VCaP (cell line): ENCODE results near the gene ARHGEF12.

Experiments used
- H3K27ac ChIP-seq: fragments of 450-650 bp; 2 replicates; pipeline ENCODE4 v1.5.1; 2017
- TF ChIP-seq, protein P1 (sequence below): fragments of 450-650 bp; conservative IDR thresholded peaks from 2 replicates; pipeline ENCODE4 v1.5.1; 2017; ENCODE audit warnings: mild to moderate bottlenecking, moderate library complexity

Gene ARHGEF12

DNA sequence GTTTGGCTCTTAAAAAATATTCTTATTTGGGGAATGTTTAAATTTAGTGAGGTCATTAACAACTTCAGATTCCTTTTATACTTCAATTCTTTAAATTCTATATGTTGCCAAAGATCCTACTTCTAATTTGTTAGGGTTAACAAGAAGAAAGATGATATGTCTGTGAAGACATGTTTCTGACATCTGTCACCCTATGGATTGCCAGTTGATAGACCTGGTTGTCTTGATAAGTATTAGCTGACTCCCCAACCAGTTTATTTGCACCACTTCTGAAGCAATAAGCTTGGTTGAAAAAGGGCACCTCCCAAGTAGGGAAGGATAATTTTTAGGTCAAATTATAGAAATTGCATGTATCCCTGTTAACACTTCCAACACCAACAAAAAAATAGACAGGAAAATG lies 29.3 kb downstream of the ARHGEF12 start:
- TF ChIP-seq, protein P1, sequence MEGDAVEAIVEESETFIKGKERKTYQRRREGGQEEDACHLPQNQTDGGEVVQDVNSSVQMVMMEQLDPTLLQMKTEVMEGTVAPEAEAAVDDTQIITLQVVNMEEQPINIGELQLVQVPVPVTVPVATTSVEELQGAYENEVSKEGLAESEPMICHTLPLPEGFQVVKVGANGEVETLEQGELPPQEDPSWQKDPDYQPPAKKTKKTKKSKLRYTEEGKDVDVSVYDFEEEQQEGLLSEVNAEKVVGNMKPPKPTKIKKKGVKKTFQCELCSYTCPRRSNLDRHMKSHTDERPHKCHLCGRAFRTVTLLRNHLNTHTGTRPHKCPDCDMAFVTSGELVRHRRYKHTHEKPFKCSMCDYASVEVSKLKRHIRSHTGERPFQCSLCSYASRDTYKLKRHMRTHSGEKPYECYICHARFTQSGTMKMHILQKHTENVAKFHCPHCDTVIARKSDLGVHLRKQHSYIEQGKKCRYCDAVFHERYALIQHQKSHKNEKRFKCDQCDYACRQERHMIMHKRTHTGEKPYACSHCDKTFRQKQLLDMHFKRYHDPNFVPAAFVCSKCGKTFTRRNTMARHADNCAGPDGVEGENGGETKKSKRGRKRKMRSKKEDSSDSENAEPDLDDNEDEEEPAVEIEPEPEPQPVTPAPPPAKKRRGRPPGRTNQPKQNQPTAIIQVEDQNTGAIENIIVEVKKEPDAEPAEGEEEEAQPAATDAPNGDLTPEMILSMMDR = no peak
- no peak overlapping the region for H3K27ac ChIP-seq

DNA sequence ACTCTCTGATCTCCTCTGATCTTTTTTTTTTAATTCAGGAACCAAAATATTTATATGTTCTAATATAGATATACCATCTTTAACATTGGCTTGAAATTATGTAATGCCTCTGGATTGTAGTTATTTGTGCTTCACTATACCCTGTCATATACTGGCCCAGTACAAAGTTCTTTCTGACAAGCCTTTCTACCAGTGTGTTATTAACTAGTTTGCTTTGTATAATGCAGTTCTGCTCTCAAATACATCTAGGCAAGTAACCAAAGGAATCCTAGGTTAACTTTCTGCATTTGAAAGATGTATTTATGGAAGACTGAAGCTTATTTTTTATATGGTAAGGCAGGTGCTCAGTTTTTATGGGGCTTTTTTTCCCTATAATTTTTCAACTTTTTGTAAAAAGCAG lies 36.1 kb downstream of the ARHGEF12 start:
- TF ChIP-seq, protein P1 = no peak
- H3K27ac ChIP-seq = no peak overlapping the region

DNA sequence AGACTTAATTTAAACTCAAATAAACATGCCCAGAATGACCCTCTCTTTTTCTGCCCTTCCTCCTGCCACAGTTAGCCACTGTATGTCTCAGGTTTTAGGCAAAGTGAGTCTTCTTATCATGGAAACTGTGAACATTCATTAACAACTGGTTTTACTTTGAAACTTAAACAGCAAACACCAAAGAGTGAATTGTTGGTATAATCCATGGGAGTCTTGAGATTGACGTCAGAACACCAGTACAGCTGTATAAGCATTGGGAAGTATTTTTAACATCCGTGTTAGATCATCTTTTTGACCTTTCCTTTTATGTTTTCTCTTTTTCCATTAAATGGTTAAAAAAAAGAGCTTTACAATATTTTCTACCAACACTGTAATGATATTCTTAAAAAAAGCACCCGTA lies 38.9 kb downstream of the ARHGEF12 start:
- no peak overlapping the region for H3K27ac ChIP-seq

DNA sequence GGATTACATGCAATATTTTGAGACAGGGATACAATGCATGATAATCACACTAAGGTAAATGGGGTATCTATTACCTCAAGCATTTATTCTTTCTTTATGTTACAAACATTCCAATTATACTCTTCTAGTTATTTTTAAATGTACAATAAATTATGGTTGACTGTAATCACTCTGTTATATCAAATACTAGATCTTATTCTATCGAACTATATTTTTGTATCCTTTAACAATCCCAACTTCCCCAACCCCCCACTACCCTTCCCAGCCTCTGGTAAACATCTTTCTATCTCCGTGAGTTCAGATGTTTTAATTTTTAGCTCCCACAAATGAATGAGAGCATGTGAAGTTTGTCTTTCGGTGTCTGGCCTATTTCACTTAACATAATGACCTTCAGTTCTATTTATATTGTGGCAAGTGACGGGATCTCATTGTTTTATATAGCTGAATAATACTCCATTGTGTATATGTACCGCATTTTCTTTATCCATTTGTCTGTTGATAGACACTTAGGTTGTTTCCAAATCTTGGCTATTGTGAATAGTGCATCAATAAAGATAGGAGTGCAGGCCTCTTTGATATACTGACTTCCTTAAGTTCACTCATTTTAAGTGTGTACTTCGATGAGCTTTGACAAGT lies 40.5 kb downstream of the ARHGEF12 start:
- TF ChIP-seq, protein P1 = no peak
- H3K27ac ChIP-seq = no peak overlapping the region

More for the DNA sequence above, 38.9 kb downstream of the ARHGEF12 start:
- TF ChIP-seq, protein P1 = no peak

DNA sequence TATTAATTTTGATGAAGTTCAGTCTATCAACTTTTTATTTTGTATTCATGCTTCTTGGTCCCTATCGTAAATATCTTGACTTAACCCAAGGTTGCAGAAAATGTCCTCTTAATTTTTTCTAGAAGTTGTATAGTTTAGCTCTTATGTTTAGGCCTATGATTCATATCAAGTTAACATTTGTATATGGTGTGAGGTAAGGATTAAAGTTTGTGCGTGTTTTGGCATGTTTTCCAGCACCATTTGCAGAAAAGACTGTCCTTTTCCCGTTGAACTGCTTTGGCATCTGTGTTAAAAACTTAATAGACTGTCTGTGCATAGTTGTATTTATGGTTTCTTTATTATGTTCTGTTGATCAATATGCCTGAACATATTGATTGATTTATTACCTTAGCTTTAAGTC lies 42.3 kb downstream of the ARHGEF12 start:
- TF ChIP-seq, protein P1 = no peak
- H3K27ac ChIP-seq = no peak overlapping the region

DNA sequence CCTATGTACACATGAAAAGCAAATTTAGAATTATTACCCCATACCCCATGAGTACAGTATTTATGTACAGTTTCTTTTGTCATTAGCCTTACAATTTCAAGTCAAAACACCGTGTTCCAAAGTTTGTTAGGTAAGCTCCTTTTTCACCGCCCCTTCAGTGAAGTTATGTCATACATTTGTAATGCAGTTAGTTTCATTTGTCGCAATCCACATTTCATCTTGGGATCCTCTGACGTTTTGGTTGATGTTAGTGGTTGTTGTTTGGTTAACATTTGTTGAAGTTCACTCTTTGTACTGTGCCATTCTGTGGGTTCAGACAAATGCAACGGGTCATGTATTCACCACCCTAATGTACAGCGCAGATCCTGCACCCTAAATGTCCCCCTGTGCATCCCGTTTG lies 45.2 kb downstream of the ARHGEF12 start:
- TF ChIP-seq, protein P1 = no peak
- no peak overlapping the region for H3K27ac ChIP-seq

DNA sequence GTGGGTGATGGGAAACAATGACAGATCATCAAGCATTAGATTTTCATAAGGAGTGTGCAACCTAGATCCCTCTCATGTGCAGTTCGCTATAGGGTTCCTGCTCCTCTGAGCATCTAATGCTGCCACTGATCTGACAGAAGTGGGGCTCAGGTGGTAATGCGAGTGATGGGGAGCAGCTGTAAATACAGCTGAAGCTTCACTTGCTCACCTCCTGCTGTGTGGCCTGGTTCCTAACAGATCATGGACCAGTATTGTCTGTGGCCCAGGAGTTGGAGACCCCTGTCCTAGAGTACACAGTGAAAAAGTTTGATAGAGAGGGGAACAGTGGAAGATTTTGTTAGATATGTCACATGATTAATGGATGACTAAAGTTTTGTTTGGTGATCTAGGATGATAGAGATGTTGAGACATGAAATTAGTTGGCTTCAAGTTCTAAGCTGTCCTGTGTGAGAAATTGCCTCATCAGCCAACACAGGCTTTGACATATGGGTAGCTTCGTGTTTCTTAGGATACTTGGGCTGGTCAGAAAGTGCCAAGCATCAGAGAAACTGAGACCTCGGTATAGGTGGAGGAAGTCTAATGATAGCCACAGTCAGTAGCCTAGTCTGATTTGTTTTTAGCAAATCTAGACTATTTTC lies 47.4 kb downstream of the ARHGEF12 start:
- no peak overlapping the region for H3K27ac ChIP-seq
- TF ChIP-seq, protein P1 = no peak
